NCI-H2171 (cell line): ENCODE measurements around the gene CPN2.

Experiments used
- DNase-seq: peaks from one replicate; lab custom pipeline; 2025; lab: John Stamatoyannopoulos, UW

Gene CPN2

DNA sequence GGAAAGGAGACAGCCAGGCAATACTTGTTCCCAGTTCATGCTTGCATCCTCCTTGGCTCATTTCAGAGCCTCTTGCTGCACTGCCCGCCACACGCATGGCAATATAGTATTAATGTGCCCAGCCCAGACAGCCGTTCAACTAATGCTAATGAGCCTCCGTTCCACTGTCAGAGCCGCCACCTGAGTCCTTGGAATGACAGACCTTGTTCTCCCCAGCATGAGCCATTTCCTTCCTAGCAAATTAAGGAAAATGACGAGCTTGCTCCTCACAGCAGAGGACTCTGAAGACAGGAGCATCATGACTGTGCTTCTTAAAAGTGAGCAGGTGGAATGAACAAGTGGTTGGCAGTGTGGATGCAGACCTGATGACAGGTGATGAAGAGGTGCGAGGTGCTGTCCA, 29.2 kb upstream of the CPN2 start:
- DNase-seq, result no peak

- no peak for DNase-seq
These were observed 28.5 kb upstream of the CPN2 start for GRCh38 chr3:194379651-194380050.

DNA sequence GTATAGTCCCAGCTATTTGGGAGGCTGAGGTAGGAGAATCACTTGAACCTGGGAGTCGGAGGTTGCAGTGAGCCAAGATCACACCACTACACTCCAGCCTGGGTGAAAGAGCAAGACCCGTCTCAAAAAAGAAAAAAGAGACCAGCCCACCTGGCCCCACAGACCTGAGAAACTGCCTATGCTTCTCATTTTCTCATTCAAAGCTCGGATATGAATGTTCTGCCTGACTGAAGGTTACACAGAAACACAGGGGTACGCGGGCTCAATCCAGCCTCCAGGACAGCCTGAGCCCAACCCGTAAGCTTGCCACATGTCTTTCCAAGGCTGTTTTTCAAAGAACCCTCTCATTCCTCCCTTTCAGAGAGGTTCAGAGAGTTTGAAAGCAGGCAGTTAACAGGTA, 28.1 kb upstream of the CPN2 start:
- DNase-seq, result no peak

GRCh38 chr3:194377708-194378107, 26.6 kb upstream of the CPN2 start:
- DNase-seq, result no peak

GRCh38 chr3:194376241-194376560, 25.1 kb upstream of the CPN2 start:
- DNase-seq, result no peak

DNA sequence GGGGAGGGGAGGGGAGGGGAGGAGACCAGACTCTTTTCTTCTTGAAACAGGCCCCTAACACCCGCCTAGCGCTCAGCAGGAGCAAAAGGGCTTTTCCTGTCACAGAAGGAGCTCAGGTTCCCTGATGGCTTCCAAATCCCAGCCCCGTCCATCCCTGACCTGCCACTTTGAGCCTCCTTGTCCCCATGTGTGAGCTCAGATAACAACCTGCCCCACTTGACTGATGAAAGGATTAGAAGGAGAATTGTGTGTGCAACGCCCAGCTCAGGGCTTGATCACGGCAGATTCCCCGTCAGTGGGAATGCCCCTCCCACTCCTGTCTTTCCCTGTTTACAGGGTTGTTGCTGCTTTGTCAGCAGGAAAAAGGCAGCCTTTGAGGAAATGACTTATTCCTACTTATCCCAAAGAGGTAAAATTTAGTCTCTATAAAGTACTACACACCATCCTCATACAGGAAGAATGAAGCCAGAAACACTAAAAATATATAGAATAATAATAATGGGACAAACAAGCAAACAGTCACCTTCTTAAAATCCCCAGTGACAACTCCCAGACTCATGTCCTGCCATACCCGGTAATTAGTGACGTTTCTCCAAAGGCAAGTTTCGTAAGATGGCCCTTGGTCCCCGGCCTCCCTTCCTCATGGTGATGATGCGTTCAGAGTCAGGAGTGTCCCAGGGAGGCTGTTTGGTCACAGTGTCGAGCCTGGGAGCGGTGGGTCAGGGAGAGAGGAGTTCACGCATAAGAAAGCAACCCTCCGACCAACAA, 24.5 kb upstream of the CPN2 start:
- DNase-seq, result no peak

DNA sequence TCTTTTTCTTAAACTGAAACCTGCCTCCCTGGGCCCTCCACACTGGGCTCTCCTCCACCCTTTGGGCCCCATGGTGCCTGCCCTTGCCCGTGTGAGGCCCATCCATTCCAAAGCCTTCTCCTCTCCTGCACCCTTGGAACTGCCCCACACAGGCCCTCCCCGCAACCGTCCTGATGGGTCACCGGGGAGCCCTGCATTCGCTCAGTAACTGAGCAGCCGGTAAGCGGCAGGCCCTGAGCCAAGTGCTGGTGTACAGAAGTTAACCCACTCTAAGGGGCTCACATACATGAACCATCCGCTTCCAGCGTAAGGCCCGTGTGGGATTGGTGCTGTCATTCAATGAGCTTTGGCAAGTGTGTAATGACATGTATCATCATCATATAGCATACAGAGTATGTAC, 23.8 kb upstream of the CPN2 start:
- DNase-seq, result no peak

DNA sequence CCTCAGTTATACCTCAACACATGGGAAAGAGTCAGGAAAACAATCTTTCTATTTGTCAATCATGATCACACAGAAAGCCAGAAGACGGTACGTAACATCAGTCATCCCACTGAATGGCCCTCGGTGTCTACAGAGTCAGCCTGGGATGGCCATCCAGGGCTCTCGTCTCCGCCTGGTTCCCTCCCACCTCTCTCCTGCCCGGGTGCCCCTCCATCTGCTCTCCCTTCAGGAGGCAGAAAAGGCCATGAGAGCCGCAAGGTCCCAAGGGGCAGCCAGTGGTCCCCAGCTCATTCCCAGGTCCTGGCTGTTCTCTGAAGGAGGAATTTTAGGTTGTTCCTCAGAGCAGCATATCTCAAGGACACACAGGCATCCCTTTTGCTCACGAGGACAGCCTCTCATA, 22.8 kb upstream of the CPN2 start:
- no peak for DNase-seq

GRCh38 chr3:194373028-194373427, 21.9 kb upstream of the CPN2 start:
- no peak for DNase-seq

DNA sequence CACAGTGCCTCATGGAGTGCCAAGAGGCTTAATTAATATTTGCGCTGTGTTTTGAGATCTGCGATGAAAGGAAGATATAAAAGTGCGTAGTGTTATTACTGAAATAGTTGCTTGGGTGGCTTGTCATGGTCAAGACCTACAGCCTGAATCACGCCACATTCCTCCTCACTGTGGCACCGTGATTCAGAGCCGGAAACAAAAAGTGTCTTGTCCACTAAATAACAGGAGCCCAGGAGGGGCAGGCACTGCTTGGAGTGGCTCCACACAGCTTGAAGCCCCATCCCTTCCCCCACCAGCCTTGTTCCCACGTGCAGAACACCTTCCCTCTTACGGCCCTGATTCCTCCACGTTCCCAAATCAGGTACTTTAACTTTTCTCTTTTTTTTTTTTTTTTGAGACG, 19.6 kb upstream of the CPN2 start:
- DNase-seq, result no peak

GRCh38 chr3:194369522-194370279, 18.6 kb upstream of the CPN2 start, which contains the start of gene LRRC15:
LRRC15 (minus strand) TSS chr3:194369743; CDS start chr3:194361043, 8,700 bp downstream.
- no peak for DNase-seq

DNA sequence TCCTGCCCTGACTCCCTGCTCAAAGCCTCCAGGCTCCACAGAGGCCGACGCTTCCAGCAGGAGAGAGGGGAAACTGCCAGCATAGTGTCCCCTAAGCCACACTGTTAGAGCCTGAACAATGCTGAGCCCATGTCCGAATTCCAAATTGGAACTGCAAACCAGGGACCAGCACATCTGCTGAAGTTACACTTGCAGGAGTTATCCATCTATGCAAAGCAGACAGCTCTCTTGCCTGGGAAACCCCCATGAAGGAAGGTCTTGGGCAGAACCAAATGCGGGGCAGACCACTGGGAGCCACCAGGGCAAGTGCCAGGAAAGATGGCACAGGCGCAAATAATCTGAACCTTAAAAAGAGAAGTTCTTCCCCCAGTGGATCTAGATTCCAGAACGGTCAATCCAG, 17.8 kb upstream of the CPN2 start:
- no peak for DNase-seq

DNA sequence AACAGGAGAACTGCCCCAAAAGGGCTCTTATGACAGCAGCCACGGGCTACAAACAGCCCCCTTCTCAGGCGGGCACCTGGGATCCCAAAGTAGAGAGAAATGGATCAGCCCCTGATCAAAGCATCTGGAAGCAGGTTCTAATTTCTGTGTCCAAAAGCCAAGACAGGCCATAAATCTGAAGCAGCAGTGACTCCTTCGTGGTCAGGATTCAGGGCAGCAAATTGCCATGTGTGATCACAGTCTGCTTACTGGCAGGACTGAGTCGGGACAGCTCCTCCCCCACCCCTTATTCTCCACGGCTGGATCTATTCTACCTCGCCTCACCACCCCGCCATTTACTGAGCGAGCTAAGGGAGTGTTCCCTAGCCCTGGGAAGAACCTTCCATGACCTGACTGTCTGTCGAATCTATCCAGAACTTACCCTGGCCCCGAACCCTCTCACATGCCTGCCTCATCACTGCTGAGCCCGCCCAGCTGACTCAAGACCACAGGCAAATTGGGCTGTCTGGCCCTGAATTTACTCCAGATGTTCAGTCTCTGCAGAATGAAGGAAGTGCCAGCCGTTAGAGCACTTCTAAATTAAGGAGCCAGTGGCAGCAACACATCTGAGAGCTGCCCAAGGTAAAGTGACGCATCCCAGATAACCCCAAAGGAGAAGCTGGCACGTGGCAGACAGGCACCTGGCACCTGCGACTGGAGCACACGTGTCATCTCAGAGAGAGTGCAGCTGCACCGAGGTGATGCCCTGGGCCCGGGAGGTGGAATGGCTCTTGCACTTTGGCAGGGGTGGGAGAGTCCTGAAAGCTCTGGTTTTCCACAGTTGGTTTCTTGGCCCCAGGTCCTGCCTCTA, 17.1 kb upstream of the CPN2 start:
- DNase-seq, result no peak

DNA sequence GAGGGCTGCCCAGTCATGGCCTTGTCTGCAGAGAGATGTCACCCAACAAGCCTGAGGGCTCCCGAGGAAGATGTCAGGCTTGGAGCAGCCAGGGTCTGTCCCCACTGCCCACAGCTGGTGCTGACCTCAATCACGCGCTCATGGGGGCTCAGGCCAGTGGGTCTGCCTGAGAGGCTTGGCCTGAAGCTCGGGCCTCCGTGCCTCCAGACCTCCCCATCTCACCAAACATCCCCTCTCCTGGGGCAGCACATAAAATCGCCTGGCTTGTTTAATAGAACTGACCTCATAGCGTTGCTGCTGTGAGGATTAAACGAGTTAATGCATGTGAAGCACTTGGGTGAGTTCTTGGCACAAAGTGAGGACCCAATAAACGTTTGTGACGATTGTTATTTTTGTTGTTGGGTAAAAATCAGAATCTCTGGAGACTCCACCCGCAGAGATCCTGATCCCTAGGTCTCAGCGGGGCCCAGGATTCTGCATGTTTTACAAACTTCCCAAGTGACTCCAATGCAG, 14.9 kb upstream of the CPN2 start:
- no peak for DNase-seq

GRCh38 chr3:194365526-194365925, 14.4 kb upstream of the CPN2 start:
- no peak for DNase-seq

DNA sequence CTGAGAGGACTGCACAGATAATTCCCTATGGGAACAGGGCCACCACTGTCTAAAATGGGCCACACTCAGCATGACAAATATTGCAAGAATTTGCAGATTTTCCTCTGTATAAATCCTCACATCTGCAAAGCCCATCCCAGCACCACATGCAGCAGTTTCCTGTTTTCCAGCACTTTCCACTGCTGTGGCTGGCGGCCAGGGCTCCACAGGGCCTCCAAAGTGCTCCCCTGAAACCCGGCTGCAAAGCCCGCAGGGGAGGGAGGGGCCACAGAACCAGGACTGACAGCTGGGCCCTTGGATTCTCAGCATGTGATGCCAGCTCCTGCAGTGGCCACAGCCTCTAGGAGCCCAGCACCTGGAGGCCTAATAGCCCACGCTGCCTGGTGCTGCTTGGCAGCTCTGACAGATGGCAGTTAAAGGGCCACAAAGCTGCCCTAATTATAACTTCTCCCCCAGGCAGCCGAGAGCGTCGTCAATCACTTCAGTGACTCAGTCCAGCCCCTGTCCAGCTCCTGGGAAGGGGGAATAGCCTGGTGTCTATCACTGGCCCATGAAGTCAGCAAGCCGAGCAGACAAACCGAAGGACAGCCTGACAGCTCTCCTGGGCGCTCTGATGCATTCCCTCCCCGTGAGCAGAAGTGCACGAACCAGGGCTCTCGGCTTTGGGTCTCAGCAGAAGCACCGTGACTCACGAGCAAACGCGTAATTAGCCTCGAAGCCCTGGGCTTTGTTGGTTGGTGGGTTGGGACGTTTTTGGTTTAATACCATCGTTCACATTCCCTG, 13.7 kb upstream of the CPN2 start:
- peak; percentile 25 for DNase-seq

GRCh38 chr3:194364314-194364651, 13.2 kb upstream of the CPN2 start:
- DNase-seq, result no peak

DNA sequence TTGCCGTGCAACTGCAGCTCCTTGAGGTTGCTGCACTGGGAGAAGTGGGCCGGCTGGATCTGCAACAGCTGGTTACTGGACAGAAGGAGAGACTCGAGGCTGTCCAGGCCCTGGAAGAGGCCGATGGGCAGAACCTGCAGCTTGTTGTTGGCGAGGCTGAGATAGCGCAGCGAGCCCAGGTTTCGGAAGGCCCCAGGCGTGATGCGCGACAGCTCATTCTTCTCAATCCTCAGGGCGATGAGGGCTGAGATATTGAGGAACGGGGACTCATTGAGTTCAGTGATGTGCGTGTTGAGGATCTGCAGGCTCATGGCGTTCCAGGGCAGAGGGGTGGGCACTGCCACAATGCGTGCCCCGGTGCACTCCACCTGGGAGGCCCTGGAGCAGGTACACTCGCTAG, 9.4 kb upstream of the CPN2 start:
- no peak for DNase-seq

GRCh38 chr3:194357681-194358080, 6.6 kb upstream of the CPN2 start:
- no peak for DNase-seq

DNA sequence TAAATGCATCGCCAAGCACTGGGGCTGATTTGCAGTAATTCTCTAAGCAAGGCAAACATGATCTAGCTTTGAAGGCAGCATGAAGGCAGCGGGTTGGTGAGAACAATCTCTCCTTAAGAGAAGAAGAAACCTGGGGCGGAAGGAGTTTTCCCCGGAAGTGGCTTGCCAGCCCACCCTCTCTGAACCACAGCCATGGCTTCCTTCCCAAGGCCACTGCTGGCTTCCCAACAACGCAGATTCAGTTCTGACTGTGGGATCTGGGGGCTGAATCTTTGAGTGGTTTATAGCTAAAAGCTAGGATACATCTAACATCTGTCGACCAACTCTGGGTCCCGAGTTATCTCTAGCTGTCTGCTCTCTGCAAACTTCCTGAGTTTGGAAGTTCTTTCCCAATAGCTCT, 4.3 kb upstream of the CPN2 start:
- no peak for DNase-seq

DNA sequence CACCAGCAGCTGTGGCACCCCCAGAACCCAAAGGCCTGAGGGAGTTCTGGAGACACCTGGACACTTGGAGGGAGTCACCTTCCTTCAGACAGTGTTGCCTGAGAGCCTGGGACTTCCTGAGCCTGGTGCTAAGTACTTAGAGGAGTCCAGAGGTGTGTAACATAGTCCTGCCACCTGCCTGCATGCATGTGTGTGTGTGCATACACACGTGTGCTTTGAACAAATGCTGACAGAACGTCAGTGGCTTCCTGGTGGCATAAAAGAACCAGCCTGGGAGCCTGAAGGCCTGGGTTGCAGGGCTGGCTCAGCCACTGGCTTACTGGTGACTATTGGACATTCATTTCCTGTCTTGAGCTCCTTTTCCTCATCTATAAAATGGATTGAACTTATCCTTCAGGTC, 3.2 kb upstream of the CPN2 start:
- no peak for DNase-seq

GRCh38 chr3:194352667-194353246, 1.6 kb upstream of the CPN2 start:
- DNase-seq, result no peak
